ENCODE measurements around the gene ERP44. TPM values are rescaled to one million over a fixed set of nuclear protein-coding genes. Genes with fewer than 3 reads are reported as not detected.
"Not testable (repeated sequence)": the region's sequence is repeated elsewhere in the genome, so short reads cannot be mapped to it uniquely, and the experiment has no call there.

Gene ERP44
- total and polyA plus RNA-seq, 3 donors from 2014 or later, result 14.6 to 18.3 (median 17.8) TPM

DNA sequence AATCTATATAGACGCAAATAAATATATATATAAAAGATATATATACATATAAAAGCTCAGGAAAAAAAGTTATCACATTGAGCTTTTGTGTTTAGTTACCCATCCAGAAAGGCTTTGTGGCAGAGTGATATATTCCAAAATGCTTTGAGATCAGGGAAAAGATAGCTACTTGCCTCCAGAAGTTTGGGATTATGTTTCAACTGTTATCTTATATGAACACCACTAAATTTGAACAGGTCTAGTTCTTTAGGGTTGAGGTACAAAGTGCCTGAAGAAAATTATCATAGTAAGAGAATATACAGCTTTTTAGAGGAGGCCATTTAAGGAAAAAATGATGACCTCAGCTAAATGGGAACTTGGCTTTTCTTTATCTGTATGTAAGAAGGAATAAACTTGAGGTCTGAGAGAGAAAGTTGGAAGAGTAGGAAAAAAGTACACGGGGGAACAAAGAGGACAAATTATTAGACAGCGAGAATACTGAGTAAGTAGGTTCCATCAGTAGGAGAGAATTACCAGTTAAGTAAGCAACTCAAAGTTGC lies 2.4 kb downstream of the ERP44 start:
- Histone ChIP-seq H3K36me3 (ENCODE audit: low read depth, missing control alignments) (no peaks in the 10 kb centered on the region), H3K27ac (no peak overlapping the region), H3K4me3 (no peak overlapping the region), H3K9me3 (no peaks in the 10 kb centered on the region), H3K4me1 (peaks cover 8% of the 10 kb centered on the region), H3K27me3 (no peaks in the 10 kb centered on the region)
- intact Hi-C loops (cut with DNase I; ENCODE audit: low total_unique reads), result no loop called here
- DNase-seq, result no peak
- 60 to 61% methylated on average over 3 of the region's 3 CpGs for WGBS, 2 donors
- TF ChIP-seq, protein P1, sequence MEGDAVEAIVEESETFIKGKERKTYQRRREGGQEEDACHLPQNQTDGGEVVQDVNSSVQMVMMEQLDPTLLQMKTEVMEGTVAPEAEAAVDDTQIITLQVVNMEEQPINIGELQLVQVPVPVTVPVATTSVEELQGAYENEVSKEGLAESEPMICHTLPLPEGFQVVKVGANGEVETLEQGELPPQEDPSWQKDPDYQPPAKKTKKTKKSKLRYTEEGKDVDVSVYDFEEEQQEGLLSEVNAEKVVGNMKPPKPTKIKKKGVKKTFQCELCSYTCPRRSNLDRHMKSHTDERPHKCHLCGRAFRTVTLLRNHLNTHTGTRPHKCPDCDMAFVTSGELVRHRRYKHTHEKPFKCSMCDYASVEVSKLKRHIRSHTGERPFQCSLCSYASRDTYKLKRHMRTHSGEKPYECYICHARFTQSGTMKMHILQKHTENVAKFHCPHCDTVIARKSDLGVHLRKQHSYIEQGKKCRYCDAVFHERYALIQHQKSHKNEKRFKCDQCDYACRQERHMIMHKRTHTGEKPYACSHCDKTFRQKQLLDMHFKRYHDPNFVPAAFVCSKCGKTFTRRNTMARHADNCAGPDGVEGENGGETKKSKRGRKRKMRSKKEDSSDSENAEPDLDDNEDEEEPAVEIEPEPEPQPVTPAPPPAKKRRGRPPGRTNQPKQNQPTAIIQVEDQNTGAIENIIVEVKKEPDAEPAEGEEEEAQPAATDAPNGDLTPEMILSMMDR (IDR thresholded peaks at IDR 0.05), result no peak
- TF ChIP-seq POLR2A (IDR thresholded peaks at IDR 0.05), result no peak

GRCh38 chr9:100094411-100094810 lies 4.4 kb downstream of the ERP44 start:
- H3K4me3 ChIP-seq; intact Hi-C loops (cut with DNase I; ENCODE audit: low total_unique reads); H3K27me3 ChIP-seq; H3K9me3 ChIP-seq; H3K36me3 ChIP-seq (ENCODE audit: low read depth, missing control alignments); H3K27ac ChIP-seq; DNase-seq: not testable (repeated sequence)
- H3K4me1 ChIP-seq, result peaks cover 13% of the 10 kb centered on the region
- 78 to 94% methylated on average over 2 of the region's 2 CpGs for WGBS, 2 donors

DNA sequence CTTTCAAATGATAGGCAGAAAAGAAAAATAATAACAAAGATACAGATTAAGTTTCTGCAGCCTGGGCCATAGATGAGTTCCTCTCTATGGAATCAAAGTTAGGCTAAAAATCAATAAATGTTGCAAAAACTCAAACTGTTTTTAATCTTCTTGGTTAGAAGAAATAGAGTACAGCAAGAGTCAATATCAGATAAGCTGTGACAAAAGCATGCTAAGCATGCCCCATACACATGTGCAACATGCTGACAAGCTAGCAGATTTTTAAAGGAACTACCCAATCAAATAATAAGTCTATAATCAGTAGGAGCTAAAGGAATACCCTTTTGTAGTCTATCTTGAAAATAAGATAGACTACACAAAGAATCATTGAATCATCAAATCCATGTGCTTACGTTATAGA lies 6.7 kb downstream of the ERP44 start:
- Histone ChIP-seq H3K27me3 (no peaks in the 10 kb centered on the region), H3K4me3 (no peak overlapping the region), H3K27ac (no peak overlapping the region), H3K36me3 (ENCODE audit: low read depth, missing control alignments) (no peaks in the 10 kb centered on the region), H3K4me1 (peaks cover 6% of the 10 kb centered on the region), H3K9me3 (no peaks in the 10 kb centered on the region)
- intact Hi-C loops (cut with DNase I; ENCODE audit: low total_unique reads), result no loop called here
- no peak for TF ChIP-seq POLR2A (IDR thresholded peaks at IDR 0.05)
- TF ChIP-seq, protein P1 (IDR thresholded peaks at IDR 0.05), result no peak
- DNase-seq, result no peak
- 78 to 82% methylated on average over 1 of the region's 1 CpG for WGBS, 2 donors

DNA sequence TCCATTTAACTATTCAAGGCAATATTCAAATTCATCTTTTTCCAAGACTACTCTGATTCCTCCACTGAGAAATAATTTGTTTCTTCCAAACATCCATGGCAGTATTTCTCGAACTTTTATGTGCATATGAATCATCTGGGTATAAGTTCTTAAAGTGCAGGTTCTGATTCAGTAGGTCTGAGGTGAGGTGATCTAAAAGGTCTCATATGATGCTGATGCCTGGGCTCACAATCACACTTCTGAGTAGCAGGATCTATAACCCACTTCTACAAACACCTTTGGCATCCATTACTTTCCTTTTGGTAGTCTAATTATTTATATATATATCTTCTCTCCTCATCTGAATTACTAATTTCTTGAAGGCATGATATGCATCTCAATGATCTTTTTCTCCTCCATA lies 7.2 kb downstream of the ERP44 start:
- no peaks in the 10 kb centered on the region for H3K36me3 ChIP-seq (ENCODE audit: low read depth, missing control alignments)
- DNase-seq, result no peak
- intact Hi-C loops (cut with DNase I; ENCODE audit: low total_unique reads), result no loop called here
- no peak for TF ChIP-seq POLR2A (IDR thresholded peaks at IDR 0.05)
- TF ChIP-seq, protein P1 (IDR thresholded peaks at IDR 0.05), result no peak
- WGBS, 2 donors, result 78 to 96% methylated on average over 1 of the region's 1 CpG
- H3K4me1 ChIP-seq, result peaks cover 6% of the 10 kb centered on the region
- no peak overlapping the region for H3K27ac ChIP-seq
- no peaks in the 10 kb centered on the region for H3K9me3 ChIP-seq
- H3K4me3 ChIP-seq, result no peak overlapping the region
- no peaks in the 10 kb centered on the region for H3K27me3 ChIP-seq

DNA sequence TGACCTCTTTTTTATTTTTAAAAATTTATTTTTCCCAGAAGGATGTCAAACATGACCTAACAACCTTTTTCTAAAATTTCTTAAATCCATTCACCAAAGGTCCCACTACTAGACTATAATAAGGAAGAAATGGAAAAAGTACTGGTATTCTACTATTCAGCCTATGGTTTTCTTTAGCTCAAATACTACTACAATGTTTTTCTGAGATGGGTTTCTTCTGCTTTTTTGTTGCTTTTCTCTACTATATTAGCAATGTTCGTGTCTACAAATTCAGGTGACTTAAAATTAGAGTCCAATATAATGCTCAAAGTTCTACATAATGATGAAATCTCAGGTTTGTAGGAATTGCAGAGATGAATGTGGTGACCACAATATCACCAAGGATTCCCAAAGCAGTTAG lies 7.9 kb downstream of the ERP44 start:
- peaks cover 6% of the 10 kb centered on the region for H3K4me1 ChIP-seq
- no peaks in the 10 kb centered on the region for H3K36me3 ChIP-seq (ENCODE audit: low read depth, missing control alignments)
- no peak for TF ChIP-seq POLR2A (IDR thresholded peaks at IDR 0.05)
- TF ChIP-seq, protein P1 (IDR thresholded peaks at IDR 0.05), result no peak
- no peak for DNase-seq
- 98 to 100% methylated on average over 1 of the region's 1 CpG for WGBS, 2 donors
- intact Hi-C loops (cut with DNase I; ENCODE audit: low total_unique reads), result no loop called here
- no peaks in the 10 kb centered on the region for H3K27me3 ChIP-seq
- no peaks in the 10 kb centered on the region for H3K9me3 ChIP-seq
- no peak overlapping the region for H3K27ac ChIP-seq
- no peak overlapping the region for H3K4me3 ChIP-seq
